Measurements from ENCODE around the gene SYNE1. TPM values are rescaled to one million over a fixed set of nuclear protein-coding genes. Genes with fewer than 3 reads are reported as not detected.

Gene SYNE1
- total and polyA plus RNA-seq, 10 of the 15 experiments (the other 5 are each of a cell fraction or from before 2014, with no cell fraction given) = 2.3 to 28.7 (median 14.1) TPM

GRCh38 chr6:152160346-152160745 lies 476.8 kb downstream of the SYNE1 start (continued):
- TF ChIP-seq CBX3 (IDR thresholded peaks at IDR 0.05; ENCODE audit: borderline replicate concordance, low read depth) (no peak), DPF2 (IDR thresholded peaks at IDR 0.05) (peak; percentile 86), MTA2 (IDR thresholded peaks at IDR 0.05; ENCODE audit: low read depth) (peak; percentile 65; the same call in 1 of the 2 replicates), MTA3 (IDR thresholded peaks at IDR 0.05; ENCODE audit: borderline replicate concordance, low read length) (no peak), MEF2A (IDR thresholded peaks at IDR 0.05; ENCODE audit: insufficient read depth, low read depth, low read length) (0 out of 2 replicates have a peak, but pooled peaks have one; percentile 33), MXI1 (IDR thresholded peaks at IDR 0.05; ENCODE audit: low read depth, low read length) (no peak), GATAD2B (conservative IDR thresholded peaks at IDR 0.05; ENCODE audit: low read depth) (no peak), SIN3A (IDR thresholded peaks at IDR 0.05; ENCODE audit: low read depth, low read length) (no peak), PKNOX1 (IDR thresholded peaks at IDR 0.05) (peak; percentile 42; the same call in 1 of the 2 replicates), ZBTB11 (CRISPR knock-in tag; IDR thresholded peaks at IDR 0.05) (no peak), TARDBP (IDR thresholded peaks at IDR 0.05; ENCODE audit: borderline replicate concordance) (no peak), CBX5 (IDR thresholded peaks at IDR 0.05; ENCODE audit: low read depth) (no peak), CHD2 (IDR thresholded peaks at IDR 0.05; ENCODE audit: borderline replicate concordance, low read depth, low read length) (peak; percentile 43; the same call in 1 of the 2 replicates), FOXK2 (IDR thresholded peaks at IDR 0.05) (no peak), USF1 (IDR thresholded peaks at IDR 0.05; ENCODE audit: borderline replicate concordance, extremely low read length, insufficient read depth, low read depth, low read length) (no peak), RELB (IDR thresholded peaks at IDR 0.05; ENCODE audit: low read depth) (peak; percentile 98), MAX (IDR thresholded peaks at IDR 0.05; ENCODE audit: low read depth, low read length) (no peak), SMC3 (IDR thresholded peaks at IDR 0.05; ENCODE audit: borderline replicate concordance, low read length) (no peak), CREM (IDR thresholded peaks at IDR 0.05; ENCODE audit: low read depth) (peak; percentile 78; the same call in 1 of the 2 replicates), NRF1 (conservative IDR thresholded peaks at IDR 0.05; ENCODE audit: low read depth, low read length) (no peak), ATF7 (IDR thresholded peaks at IDR 0.05; ENCODE audit: low read depth) (peak; percentile 41; the same call in 1 of the 2 replicates), NFIC (IDR thresholded peaks at IDR 0.05; ENCODE audit: low read depth, low read length) (peak; percentile 85), ATF2 (IDR thresholded peaks at IDR 0.05; ENCODE audit: low read length) (peak; percentile 79), PAX5 (IDR thresholded peaks at IDR 0.05; ENCODE audit: borderline replicate concordance, low read depth, low read length) (peak; percentile 78; the same call in 1 of the 2 replicates)
